ENCODE results near the gene CCDC51.

GRCh38 chr3:48410205-48411040 is 29.5 kb downstream of the CCDC51 start:
- TF ChIP-seq, protein P1, sequence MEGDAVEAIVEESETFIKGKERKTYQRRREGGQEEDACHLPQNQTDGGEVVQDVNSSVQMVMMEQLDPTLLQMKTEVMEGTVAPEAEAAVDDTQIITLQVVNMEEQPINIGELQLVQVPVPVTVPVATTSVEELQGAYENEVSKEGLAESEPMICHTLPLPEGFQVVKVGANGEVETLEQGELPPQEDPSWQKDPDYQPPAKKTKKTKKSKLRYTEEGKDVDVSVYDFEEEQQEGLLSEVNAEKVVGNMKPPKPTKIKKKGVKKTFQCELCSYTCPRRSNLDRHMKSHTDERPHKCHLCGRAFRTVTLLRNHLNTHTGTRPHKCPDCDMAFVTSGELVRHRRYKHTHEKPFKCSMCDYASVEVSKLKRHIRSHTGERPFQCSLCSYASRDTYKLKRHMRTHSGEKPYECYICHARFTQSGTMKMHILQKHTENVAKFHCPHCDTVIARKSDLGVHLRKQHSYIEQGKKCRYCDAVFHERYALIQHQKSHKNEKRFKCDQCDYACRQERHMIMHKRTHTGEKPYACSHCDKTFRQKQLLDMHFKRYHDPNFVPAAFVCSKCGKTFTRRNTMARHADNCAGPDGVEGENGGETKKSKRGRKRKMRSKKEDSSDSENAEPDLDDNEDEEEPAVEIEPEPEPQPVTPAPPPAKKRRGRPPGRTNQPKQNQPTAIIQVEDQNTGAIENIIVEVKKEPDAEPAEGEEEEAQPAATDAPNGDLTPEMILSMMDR (IDR thresholded peaks at IDR 0.05), result no peak
- no peak for TF ChIP-seq ZFX (IDR thresholded peaks at IDR 0.05; ENCODE audit: borderline replicate concordance)

Data from 22Rv1 (cell line).